OCI-LY7 (cell line): ENCODE data around the gene ZNF516.

Experiments
- CTCF ChIP-seq: fragments of 200-600 bp; sonication (generic); conservative IDR thresholded peaks from 2 replicates; pipeline ENCODE4 v1.5.1; 2014; ENCODE audit warnings: mild to moderate bottlenecking, antibody characterized with exemption, low read length, moderate library complexity, mixed read lengths
- EZH2phosphoT487 ChIP-seq: fragments of 200-600 bp; sonication (generic); IDR thresholded peaks from 2 replicates; pipeline ENCODE4 v1.6.1; 2018; ENCODE audit warnings: low read depth, borderline replicate concordance, mild to moderate bottlenecking, mixed run types, antibody characterized with exemption, low read length, moderate library complexity, mixed read lengths

- TF ChIP-seq CTCF (no peak), EZH2phosphoT487 (no peak)
Observed at GRCh38 chr18:76441668-76442412, 53.2 kb downstream of the ZNF516 start.
